GM18867 (cell line): ENCODE measurements around the gene DLX4.
A peak's percentile ranks its signal among the peaks of the same experiment; 100 is the strongest.

Source experiments
- ATAC-seq: cut with Tn5 transposase; IDR thresholded peaks from one replicate; pipeline ENCODE4 v1.9.1; 2021; ENCODE audit warnings: mild to moderate bottlenecking, moderate library complexity; ENCODE audit not compliant: unreplicated experiment

The DLX4 gene

DNA sequence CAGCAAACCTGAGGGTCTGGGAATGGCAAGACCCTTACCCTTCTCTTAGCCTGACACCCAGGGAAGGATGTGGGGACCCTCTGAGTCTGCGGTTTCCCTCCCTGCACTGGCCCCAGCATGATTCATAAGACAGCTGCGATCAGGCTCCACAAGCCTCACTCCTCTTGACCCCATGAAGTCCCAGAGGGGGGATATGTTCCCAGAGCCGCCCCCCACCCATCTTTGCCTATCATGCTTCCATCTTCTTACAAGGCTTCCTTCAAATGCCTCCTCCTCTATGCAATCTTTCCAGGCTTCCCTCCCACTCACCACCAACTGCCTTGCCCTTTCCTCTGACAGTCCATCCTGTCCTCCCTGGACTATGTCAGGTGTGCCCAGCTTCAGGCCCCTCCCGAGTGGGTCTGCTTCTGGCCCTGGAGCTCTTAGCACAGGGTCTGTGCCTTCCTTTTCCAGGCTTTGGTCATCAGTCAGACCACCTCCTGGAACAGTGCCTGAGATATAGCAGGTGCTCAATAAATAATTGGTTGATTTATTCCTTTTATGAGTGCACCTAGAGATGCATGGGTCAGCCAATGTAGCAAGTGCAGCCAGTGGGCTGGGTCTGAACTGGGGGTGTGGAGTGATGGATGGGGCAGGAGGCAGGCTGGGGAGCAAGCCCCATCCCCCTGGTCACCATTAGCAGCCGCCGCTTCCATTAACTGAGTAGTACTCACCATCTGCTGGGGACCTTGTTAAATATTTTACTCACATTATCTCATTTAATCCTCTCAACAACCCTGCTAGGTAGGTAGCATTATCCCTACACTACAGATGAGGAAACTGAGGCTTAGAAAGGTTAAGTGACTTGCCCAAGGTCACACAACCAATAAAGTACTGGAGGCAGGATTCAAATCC lies 17.7 kb downstream of the DLX4 start:
- no peak for ATAC-seq

DNA sequence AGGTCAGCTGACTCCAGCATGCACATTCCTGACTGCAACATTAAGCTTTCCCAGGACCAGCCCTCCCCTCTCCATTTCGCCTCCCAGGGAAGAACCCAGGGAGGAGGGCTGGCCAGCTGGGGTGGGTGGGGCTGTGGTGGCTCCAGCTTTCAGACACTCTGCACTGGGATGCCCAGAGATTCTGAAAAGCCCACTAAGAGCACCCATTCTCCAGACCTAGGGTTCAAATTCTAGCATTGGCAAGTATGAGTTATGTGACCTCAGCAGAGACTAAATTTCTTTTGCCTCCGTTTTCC lies 18.2 kb downstream of the DLX4 start:
- no peak for ATAC-seq

DNA sequence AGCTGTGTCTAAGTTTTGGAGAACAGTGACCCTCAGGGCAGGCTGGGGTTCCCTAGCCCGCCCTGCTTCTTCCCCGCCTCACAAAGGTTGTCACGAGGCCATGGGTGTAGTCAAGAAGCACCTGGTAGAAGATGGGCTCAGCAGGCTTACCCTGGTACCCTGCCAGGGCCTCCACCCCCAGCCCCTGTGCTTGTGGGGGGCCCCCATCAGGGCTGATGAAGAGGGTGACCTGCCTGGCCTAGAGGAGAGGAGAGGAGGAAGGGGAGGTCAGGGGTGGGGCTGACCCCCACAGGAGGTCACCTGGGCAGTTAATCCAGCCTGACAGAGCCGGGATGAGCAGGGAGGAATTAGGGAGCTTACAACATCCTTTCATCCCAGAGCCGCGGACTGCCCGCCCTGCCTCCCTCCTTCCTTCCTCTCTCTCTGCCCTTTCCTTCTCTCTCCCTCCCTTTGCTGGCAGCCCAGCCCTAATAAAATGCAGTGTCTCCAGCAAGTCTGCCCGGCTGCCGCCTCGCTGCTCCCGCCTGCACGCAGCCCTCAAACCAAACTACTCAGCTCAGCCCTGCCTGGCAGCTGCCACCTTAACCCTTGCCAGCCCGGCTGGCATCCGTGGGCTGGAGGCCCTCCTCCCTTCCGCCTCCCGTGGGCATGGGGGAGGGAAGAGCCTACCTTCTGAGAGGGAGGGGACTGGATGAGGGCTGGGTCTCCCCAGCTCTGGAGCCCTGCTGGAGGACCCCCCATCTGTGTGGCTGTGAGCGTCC lies 18.9 kb downstream of the DLX4 start:
- ATAC-seq, result no peak

DNA sequence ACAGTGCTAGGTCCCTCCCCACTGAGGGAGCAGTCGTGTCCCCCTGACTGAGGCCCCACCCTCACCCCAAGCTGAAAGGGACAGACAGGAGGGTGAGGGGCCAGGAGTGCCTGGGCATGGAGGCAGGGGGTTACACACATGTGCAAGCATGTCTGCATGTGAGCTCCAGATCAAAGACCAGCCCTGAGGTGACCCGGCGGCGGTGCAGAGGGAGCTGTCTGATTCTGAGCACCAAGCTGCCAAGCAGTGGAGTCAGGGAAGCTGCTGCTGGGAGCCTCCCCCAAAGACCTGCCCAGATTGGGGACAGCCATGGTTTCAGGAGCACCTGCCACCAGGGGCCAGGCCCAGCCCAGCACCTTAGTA lies 20.5 kb downstream of the DLX4 start:
- no peak for ATAC-seq

DNA sequence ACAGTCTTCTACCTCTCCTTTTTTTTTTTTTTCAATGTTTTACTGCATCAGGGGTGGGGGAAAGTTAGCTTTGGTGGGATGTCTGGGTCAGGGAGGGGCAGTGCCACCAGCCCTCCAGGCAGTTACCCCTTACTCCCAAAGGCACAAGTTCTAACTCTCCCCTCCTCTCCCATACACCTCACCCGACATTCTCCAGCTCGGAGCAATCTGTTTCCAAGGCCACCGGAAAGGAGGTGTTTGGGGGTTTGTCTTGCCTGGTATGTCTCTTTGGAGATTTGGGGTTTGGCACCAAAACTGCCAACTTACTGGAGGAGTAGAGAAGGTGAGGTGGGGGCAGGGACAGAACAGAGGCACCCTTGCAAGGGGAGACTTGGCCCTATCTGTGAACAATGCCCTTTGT lies 21.3 kb downstream of the DLX4 start:
- no peak for ATAC-seq

DNA sequence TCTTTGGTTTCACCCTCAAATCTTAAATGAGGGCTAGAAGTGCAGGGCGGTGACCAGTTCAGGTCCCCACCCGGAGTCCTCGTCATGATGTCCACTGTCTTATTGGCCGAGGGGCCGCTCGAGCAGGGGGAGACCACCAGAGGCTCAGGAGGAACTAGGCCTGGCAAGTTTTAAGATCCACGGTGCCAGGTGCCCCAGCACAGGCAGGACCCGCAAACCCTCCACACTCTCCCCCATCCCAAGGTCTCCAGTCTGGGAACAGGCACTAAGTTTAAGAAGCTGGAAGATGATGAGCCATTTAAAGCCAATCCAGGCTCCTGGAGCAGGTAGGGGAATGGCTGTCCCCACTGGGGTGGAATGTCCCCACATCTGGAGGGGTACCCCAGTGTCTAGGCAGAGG lies 21.9 kb downstream of the DLX4 start:
- ATAC-seq, result no peak

DNA sequence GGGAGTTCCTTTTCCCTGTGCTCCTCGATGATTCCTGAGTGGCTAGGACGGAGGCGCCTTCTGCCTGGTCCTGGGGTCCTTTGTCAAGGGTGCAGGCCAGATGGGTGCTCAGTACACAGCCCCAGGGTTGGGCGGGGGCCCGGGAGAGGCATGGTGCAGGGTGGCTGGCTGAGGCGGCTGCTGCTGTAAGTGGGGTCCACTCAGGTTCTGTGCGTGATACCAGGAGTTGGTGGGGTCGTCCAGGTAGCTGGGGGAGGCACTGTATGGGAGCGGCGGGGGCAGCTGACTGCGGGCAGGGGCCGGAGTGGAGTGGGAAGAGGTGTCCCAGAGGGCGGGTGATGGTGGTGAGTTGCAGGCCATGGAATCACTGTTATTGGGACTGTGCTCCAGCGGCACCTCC lies 22.4 kb downstream of the DLX4 start:
- ATAC-seq, result no peak

DNA sequence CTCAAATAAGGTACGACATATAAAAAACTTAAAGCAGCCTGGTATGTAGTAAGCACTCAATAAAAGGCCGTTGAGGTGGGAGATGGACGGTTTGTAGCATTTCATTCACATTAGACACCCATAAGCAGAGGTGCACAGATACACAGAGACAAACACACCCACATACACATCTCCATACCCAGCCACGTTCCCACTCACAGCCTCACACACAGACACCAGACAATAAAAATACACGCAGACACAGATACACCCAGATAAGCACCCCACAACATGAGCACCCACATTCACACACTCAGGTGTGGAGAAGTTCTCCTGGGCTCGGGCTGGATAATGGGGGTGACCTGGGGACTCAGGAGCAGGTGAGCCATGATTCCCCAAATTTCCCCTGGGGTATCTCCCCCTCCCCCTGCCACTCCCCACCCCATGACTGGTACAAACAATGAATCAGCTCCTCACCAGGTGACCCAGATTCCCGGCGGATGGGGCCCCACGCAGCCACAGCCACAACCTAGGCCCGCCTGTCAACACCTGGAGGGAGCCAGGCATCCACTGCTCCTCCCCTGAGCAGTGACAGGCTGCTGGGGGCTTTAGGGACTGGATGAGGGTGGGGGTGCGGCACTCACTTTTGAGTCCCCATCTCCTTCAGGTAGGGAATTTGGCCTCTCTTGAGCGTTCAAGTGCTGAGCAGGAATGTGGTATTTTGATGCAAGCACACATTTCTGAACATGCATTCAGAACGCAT lies 23.4 kb downstream of the DLX4 start:
- ATAC-seq, result no peak

DNA sequence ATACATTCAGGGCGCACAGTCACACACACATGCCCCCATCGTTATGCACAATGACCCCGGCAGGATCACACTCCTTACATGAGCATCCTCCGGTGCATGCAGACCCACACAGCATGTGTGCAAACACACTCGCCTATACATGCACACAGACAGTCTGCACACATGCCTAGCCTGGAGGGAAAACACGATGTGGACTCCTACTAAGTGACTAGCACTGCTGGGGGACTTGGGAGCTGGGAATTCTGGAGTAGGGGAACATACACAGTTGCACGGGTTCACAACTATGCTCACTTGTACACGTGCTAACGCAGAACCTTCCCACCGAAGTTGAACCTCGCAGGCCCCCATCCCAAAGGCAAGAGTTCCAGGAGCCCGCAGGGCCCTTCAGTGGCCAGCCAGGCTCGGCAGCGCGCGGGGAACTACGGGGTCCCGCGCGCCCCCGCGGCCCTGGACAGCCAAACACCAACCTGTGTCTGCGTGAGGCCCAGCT lies 24.0 kb downstream of the DLX4 start:
- ATAC-seq, result no peak

DNA sequence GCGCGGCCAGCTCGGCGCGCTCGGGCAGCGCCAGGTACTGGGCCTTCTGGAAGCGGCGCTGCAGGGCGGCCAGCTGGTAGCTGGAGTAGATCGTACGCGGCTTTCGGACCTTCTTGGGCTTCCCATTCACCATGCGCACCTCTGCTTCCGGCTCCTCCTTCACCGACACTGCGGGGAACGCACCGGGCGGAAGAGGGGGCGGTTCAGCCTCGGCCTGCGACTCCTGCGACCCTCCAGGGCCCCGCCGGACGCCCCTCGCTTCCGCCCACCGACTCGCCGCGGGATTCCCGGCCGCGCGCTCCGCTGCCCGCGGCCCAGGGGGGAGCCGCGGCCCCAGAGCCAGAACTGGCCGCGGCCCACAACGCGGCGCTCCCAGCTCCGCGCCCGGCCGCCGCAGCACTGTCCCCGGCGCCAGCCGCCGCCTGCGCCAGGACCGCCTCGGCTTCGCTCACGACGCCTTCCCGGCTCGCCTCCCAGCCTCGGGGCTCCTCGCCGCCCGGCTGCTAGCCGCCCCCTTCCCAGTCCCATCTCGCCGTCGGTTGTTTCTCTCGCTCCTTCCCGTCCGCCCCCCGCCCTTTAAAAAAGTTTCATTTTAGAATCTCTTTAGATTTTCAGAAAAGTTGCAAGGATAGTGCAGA lies 24.6 kb downstream of the DLX4 start:
- no peak for ATAC-seq

DNA sequence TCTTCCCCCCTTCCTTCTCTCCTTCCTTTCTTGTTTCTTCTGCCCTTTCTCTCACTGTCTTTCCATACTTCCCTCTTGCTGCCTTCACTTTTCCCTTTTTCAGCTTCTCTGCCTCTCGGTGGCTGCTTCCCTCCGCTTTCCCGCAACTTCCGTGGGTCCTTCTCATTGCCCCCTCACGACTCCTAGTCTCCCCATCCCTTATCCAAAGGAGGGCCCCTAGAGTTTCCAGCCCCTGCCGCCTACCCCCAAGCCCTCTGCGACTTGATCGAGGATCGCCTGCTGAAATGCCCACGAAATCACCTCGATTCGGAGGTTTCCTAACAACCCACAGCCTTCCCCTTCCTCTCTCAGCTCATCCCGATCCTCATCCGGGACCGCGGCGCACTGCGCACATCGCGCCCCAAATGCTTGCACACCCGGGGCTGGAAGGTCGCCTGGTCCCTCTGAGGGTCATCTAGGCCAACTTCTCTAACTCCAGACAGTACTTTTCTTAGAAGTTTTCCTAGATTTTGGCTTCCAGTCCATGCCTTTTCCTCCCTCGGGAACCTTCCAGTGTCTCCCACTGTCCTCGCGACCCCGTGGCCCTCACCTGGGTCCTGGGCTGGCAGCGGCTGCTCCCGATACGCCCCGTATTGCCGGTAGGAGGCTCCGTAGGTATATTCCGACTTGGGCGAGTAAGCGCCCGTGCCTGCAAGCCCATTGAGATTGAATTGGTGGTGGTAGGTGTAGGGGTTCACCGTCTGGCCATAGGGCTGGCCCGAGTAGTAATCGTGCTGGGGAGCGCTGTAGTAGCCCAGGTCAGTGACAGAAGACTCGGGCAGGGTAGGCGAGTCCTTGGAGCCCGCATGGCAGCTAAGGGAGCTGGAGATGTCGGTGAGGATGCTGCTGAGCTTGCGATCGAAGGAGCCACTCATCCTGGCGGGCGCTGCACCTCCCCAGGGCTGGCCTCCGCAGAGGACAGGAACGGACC lies 25.4 kb downstream of the DLX4 start:
- ATAC-seq, result no peak

DNA sequence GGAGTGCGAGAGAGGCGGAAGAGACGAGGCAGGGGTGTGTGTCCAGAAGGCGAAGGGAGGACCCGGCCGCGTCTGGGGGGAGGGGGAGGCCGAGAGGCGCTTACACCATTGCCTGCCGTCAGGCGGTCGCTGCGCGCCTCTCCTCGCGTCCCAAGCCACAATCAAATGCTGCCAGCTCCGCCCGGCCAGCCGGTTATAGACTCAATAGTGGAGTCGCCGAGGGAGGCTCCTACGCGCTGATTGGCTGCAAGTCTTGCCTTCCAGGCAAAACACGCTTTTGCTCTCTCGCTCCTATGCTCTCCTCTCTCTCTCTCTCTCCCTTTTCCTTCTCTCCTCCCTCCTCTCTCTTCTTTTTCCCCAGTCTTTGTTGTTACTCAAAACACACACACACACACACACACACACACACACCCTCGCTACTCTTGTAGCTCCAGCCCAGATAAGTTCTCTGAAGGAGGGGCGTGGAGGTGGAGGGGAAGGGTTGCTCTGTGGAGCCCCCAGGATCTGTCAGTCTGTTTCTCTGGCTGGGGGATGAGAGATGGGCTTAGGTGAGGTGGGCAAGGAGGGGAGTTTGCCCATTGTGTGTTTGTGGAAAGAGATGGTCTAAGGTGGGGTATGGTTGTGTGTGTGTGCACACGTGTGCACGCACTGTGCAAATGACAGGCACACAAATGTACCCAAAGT lies 26.2 kb downstream of the DLX4 start, which contains the start of gene DLX3:
DLX3 (minus strand) TSS at position 170 of the 684 bp plus-strand sequence. CDS start 226 bp downstream, outside the sequence.
- ATAC-seq, result no peak

DNA sequence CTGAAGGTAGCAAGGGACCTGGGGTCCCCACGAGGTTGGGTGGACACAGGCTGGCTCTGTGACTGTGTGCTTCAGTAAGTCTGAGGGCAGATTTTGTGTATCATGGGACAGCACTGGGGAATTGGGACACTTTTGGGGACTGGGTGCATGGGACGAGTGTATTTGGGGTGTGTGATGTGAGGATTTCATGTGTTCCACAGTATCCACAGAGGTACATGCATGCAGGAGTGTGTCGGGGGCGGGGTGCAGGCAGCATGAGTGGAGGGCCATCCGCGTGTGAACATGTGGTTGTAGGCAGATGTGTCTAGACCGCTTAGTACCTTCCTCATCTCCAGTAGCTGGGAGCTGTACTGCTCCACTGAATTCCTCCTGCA lies 27.1 kb downstream of the DLX4 start:
- no peak for ATAC-seq

DNA sequence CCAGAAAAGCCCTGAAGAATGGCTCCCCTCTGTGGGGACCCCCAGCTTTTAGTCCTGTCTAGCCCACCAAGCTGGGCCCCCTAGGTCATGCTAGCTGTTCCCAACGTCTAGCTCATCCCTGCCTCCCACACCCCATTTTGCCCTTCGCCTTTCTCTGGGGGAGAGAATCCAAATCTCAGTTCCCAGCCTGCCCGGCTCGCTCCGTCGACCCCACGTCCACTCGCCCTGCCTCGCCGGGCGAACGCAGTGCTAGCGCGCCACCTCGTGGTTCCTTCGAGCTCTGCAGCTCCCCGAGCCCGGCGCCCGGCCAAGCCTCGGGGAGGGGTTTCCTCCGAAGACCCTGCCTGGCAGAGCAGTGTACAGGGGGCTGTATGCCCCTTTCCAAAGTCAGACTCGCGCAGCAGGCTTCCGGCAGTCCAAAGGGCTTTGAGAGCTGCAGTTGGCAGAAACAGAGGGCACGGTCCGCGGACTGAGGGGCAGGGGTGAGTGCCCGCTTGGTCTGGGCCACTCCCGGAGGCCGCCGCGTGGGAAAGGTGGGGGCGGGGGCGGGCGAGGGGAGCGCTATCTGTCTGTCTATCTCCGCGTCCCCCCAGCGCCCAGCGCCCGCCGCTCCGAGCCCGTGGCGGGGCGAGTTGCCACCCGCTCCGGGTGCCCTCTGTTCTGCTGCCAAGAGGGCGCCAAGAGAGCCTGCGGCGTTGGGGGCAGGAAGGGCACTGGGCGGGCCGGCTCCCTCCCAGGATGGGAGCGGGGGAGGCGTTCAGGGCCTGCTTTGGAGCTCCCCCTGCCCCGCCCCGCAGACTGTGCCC lies 27.7 kb downstream of the DLX4 start:
- ATAC-seq, result no peak

DNA sequence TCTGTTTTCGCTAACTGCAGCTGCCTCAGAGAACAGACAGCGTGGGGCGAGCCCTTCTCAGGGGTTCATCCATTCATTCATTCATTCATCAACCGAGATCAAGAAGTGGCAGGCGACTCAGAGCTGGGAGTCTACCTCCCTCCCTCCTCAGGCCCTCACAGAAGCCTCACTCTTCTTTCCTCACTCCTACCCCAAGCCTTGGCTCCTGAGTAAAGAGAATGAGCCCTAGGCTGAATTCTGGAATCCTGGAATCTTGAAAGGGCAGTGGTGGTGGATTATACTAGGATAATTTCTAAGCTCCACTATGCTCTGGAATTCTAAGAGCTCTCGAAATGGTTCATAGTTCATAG lies 28.3 kb downstream of the DLX4 start:
- no peak for ATAC-seq

DNA sequence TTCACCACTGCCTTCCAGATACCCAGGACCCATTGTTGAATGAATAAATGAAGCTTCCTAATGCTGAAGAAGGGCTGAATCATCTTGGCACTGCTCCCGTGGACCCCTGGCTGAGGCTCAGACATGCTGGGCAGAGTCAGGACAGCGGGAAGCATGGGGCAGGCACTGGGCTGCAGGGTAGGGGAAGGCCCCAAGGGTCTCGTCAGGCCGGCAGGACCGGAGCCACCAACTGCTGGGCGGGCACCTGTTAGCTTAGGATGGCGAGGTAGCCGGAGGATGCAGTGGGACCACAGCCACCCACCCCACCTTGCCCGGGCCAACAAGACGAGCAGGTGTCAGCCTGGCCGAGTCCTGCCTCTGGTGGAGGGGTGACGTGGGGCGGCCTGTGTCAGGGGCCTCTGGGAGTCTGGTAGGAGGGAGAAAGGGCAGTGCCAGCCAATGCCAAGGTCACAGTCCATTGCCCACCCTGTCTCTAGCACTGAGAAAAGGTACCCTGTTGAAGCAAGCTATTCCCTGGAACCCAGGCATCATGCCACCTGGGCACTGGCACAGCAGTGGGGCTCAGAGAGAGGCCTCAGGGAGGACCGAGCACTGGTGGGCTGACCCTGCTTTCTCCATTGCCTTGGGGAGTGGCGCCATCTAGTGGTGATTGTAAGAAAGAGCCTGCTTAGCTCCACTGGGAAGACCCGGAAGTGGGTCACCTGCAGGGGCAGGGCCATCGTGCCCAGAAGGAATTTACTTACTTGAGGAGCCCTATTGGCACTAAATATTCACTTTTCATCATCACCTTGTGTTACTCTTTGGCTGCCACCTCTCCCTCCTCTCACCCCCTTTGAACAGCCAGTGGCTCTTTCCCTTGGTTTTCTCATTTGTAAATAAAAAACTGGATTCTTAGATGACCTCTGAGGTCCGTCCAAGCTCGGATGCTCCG lies 29.0 kb downstream of the DLX4 start:
- ATAC-seq, result peak; percentile 62

DNA sequence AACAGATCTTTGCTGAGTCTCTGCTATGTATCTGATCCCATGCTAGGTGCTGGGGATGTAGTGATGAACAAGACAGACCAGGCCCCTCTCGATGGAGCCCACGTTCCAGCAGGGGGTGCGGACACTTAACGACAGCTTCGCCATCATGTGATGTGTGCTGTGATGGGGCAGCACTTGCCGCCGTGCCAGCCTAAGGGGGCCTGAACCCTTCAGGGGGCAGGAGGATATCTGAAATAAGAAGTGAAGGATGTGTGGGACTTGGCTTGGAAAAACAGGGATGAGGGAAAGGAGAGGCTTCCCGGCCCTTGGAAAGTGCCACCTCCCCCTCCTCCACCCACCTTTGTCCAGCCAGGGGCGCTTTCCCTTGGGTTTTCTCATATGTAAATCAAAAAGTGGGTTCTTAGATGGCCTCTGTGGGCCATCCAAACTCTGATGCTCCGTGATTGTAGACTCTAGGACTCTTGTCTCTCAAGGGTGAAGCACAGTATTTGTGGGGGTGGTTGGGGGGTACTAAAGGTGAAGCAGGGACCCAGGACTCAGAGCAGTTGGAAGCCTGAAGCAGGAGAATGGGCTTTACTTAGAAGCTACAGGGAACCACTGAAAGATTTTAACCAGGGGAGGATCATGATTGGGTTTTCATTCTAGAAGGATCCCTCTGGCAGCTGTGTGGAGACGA lies 30.0 kb downstream of the DLX4 start:
- ATAC-seq, result no peak
